CD8-positive, alpha-beta memory T cell (primary cell): ENCODE measurements around the gene COPS4. TPM values are rescaled to one million over a fixed set of nuclear protein-coding genes. Genes with fewer than 3 reads are reported as not detected.
A peak's percentile ranks its signal among the peaks of the same experiment; 100 is the strongest.

ENCODE experiments used
- CTCF ChIA-PET: fragments of 350-600 bp; sonication (Branson Sonifier 250); formaldehyde crosslinking; loops from one replicate; lab custom pipeline; 2021; ENCODE audit warnings: antibody characterized with exemption; lab: Charles Lee
- POLR2A ChIA-PET: fragments of 350-600 bp; sonication (Branson Sonifier 250); formaldehyde crosslinking; loops from one replicate; lab custom pipeline; 2021; ENCODE audit warnings: antibody characterized with exemption; lab: Charles Lee
- DNase-seq, 5 donors: peaks; one replicate each; pipeline versions ENCODE4 v3.0.0 to v3.0.0-alpha.2; 2020 to 2022; ENCODE audit warnings: mixed read lengths in 1 of 5
- H3K27ac ChIP-seq: one replicate; pipeline ENCODE4 v1.7.0; 2013; ENCODE audit warnings: low read depth, mild to moderate bottlenecking, low read length, moderate library complexity
- H3K27me3 ChIP-seq: 2 replicates; pipeline ENCODE4 v1.7.0; 2013; ENCODE audit warnings: low read length, mild to moderate bottlenecking; ENCODE audit not compliant: insufficient read depth, poor library complexity, severe bottlenecking
- H3K36me3 ChIP-seq: 2 replicates; pipeline ENCODE4 v1.7.0; 2013; ENCODE audit warnings: mild to moderate bottlenecking, low read length, moderate library complexity; ENCODE audit not compliant: insufficient read depth
- H3K4me1 ChIP-seq: 2 replicates; pipeline ENCODE4 v1.7.0; 2013; ENCODE audit warnings: mild to moderate bottlenecking, low read length, moderate library complexity; ENCODE audit not compliant: insufficient read depth
- H3K4me3 ChIP-seq: 2 replicates; pipeline ENCODE4 v1.7.0; 2013; ENCODE audit warnings: mild to moderate bottlenecking, low read length
- H3K9me3 ChIP-seq: 2 replicates; pipeline ENCODE4 v1.7.0; 2013; ENCODE audit warnings: mild to moderate bottlenecking, low read length
- H3K27ac Mint-ChIP-seq, 8 donors: one replicate each; pipeline ENCODE4 v1.8.0; 2020 to 2021; ENCODE audit warnings: mixed read lengths in 8 of 8, mild to moderate bottlenecking in 6 of 8, inconsistent platforms in 3 of 8, moderate library complexity in 3 of 8
- H3K27me3 Mint-ChIP-seq, 2 donors: one replicate each; pipeline ENCODE4 v1.8.0; 2020 to 2021; ENCODE audit warnings: mixed read lengths in 2 of 2, mild to moderate bottlenecking in 1 of 2, moderate library complexity in 1 of 2
- H3K36me3 Mint-ChIP-seq, 3 donors: one replicate each; pipeline ENCODE4 v1.8.0; 2020 to 2021; ENCODE audit warnings: mixed read lengths in 3 of 3, inconsistent platforms in 1 of 3, mild to moderate bottlenecking in 1 of 3
- H3K4me1 Mint-ChIP-seq, 3 donors: one replicate each; pipeline ENCODE4 v1.8.0; 2020 to 2021; ENCODE audit warnings: mixed read lengths in 3 of 3, inconsistent platforms in 1 of 3, mild to moderate bottlenecking in 1 of 3
- H3K4me3 Mint-ChIP-seq, 7 donors: one replicate each; pipeline ENCODE4 v1.8.0; 2020 to 2021; ENCODE audit warnings: mixed read lengths in 7 of 7, mild to moderate bottlenecking in 6 of 7, moderate library complexity in 4 of 7, inconsistent platforms in 2 of 7
- H3K9me3 Mint-ChIP-seq, 5 donors: one replicate each; pipeline ENCODE4 v1.8.0; 2020 to 2022; ENCODE audit warnings: mixed read lengths in 5 of 5, mild to moderate bottlenecking in 3 of 5, moderate library complexity in 2 of 5, inconsistent platforms in 1 of 5
- polyA plus RNA-seq: library from polyadenylated mRNA; unstranded; fragments of 300-500 nt; fragmentation: Illumina TruSeq; gene quantifications from one replicate; pipeline ENCODE4 v1.2.3, GENCODE V29; 2021
- total RNA-seq, 2 experiments: library from RNA; stranded (reverse); gene quantifications; one replicate each; pipeline ENCODE4 v1.2.3, GENCODE V29; 2021

The COPS4 gene
- total and polyA plus RNA-seq, 3 experiments from 2014 or later, result 38.4 to 64.0 (median 38.5) TPM

- Mint-ChIP-seq H3K27me3 (no peaks in the 10 kb centered on the region), H3K36me3 (peaks cover 13 to 79% (median 37%) of the 10 kb centered on the region in 3 donors), H3K4me3 (no peak overlapping the region), H3K4me1 (peaks cover 29 to 39% (median 31%) of the 10 kb centered on the region in 3 donors), H3K27ac (peak overlapping the region in 3 of 8 donors; percentile 4 to 52 (median 20)), H3K9me3 (no peaks in the 10 kb centered on the region)
- Histone ChIP-seq H3K4me1 (peaks cover 6% of the 10 kb centered on the region), H3K4me3 (no peak overlapping the region), H3K9me3 (no peaks in the 10 kb centered on the region), H3K27me3 (no peaks in the 10 kb centered on the region), H3K36me3 (peaks cover 40% of the 10 kb centered on the region), H3K27ac (no peak overlapping the region)
- ChIA-PET POLR2A (interaction anchor here (1.4 kb wide), 1 partner anchor 15 kb away, joined by 5 read pairs; no protein-coding TSS in a partner anchor), CTCF (no interaction called here)
- DNase-seq, result no peak
These were observed 54.6 kb downstream of the COPS4 start for GRCh38 chr4:83089410-83090157.

- Histone ChIP-seq H3K4me1 (peaks cover 15% of the 10 kb centered on the region), H3K4me3 (no peak overlapping the region), H3K27ac (no peak overlapping the region), H3K27me3 (no peaks in the 10 kb centered on the region), H3K36me3 (peaks cover 71% of the 10 kb centered on the region), H3K9me3 (no peaks in the 10 kb centered on the region)
- Mint-ChIP-seq H3K4me3 (no peak overlapping the region), H3K9me3 (no peaks in the 10 kb centered on the region), H3K36me3 (peaks cover 27 to 89% (median 40%) of the 10 kb centered on the region in 3 donors), H3K27me3 (no peaks in the 10 kb centered on the region), H3K27ac (peak overlapping the region; percentile 25 to 94 (median 60)), H3K4me1 (peaks cover 46 to 54% (median 53%) of the 10 kb centered on the region in 3 donors)
- ChIA-PET CTCF (interaction anchor here (1.1 to 1.7 kb wide), 3 partner anchors 10 to 20 kb away, joined by 3 to 7 read pairs (median 3); no protein-coding TSS in a partner anchor), POLR2A (interaction anchor here (0.6 to 1.2 kb wide), 3 partner anchors 14 to 167 kb away, joined by 3 to 5 read pairs (median 4); no protein-coding TSS in a partner anchor)
- no peak for DNase-seq
These were observed 58.2 kb downstream of the COPS4 start for GRCh38 chr4:83093060-83093640.

GRCh38 chr4:83096397-83096796 is 61.4 kb downstream of the COPS4 start:
- no peak overlapping the region for H3K27ac ChIP-seq
- no peaks in the 10 kb centered on the region for H3K27me3 Mint-ChIP-seq
- H3K4me3 Mint-ChIP-seq, result peak overlapping the region in 2 of 7 donors; percentile 28 to 48
- ChIA-PET POLR2A (interaction anchor here (1.2 kb wide), 1 partner anchor 14 kb away, joined by 3 read pairs; no protein-coding TSS in a partner anchor), CTCF (interaction anchor here (1.1 to 1.9 kb wide), 5 partner anchors 12 to 155 kb away, joined by 3 to 10 read pairs (median 4); no protein-coding TSS in a partner anchor)
- H3K4me1 ChIP-seq, result peaks cover 21% of the 10 kb centered on the region
- H3K4me3 ChIP-seq, result no peak overlapping the region
- no peaks in the 10 kb centered on the region for H3K9me3 ChIP-seq
- peaks cover 38 to 88% (median 38%) of the 10 kb centered on the region in 3 donors for H3K36me3 Mint-ChIP-seq
- H3K4me1 Mint-ChIP-seq, result peaks cover 59 to 70% (median 61%) of the 10 kb centered on the region in 3 donors
- no peaks in the 10 kb centered on the region for H3K27me3 ChIP-seq
- H3K27ac Mint-ChIP-seq, result peak overlapping the region in 3 of 8 donors; percentile 34 to 69 (median 36)
- DNase-seq, result no peak
- no peaks in the 10 kb centered on the region for H3K9me3 Mint-ChIP-seq
- peaks cover 81% of the 10 kb centered on the region for H3K36me3 ChIP-seq

- H3K27me3 Mint-ChIP-seq, result peaks cover 0 to 6% of the 10 kb centered on the region in 2 donors
- H3K4me1 ChIP-seq, result peaks cover 40% of the 10 kb centered on the region
These were observed 70.0 kb downstream of the COPS4 start for GRCh38 chr4:83104991-83105390.

GRCh38 chr4:83107631-83108030 is 72.6 kb downstream of the COPS4 start:
- Histone ChIP-seq H3K27me3 (no peaks in the 10 kb centered on the region), H3K27ac (no peak overlapping the region), H3K4me1 (peaks cover 46% of the 10 kb centered on the region), H3K4me3 (peak overlapping the region; percentile 32), H3K9me3 (no peaks in the 10 kb centered on the region), H3K36me3 (peaks cover 24% of the 10 kb centered on the region)
- ChIA-PET POLR2A (interaction anchor here (0.6 to 1.2 kb wide), 3 partner anchors 111 to 1382 kb away, joined by 4 to 5 read pairs (median 4); no protein-coding TSS in a partner anchor), CTCF (interaction anchor here (0.8 to 1.6 kb wide), 3 partner anchors 33 to 110 kb away, joined by 3 to 4 read pairs (median 3); no protein-coding TSS in a partner anchor)
- Mint-ChIP-seq H3K36me3 (peaks cover 6 to 57% (median 17%) of the 10 kb centered on the region in 3 donors), H3K27me3 (peaks cover 0 to 6% of the 10 kb centered on the region in 2 donors), H3K27ac (peak overlapping the region in 5 of 8 donors; percentile 9 to 92 (median 79)), H3K4me1 (peaks cover 47 to 76% (median 71%) of the 10 kb centered on the region in 3 donors), H3K4me3 (peak overlapping the region; percentile 47 to 97 (median 66)), H3K9me3 (no peaks in the 10 kb centered on the region)
- DNase-seq, result peak in 3 of 5 donors; percentile 7 to 34 (median 19)

More at GRCh38 chr4:83104991-83105390, 70.0 kb downstream of the COPS4 start:
- H3K36me3 ChIP-seq, result peaks cover 39% of the 10 kb centered on the region
- ChIA-PET CTCF (interaction anchor here (1.0 kb wide), 1 partner anchor 155 kb away, joined by 5 read pairs; no protein-coding TSS in a partner anchor), POLR2A (interaction anchor here (1.0 kb wide), 1 partner anchor 21 kb away, joined by 3 read pairs; no protein-coding TSS in a partner anchor)
- no peaks in the 10 kb centered on the region for H3K27me3 ChIP-seq
- Mint-ChIP-seq H3K27ac (peak overlapping the region; percentile 4 to 96 (median 57)), H3K4me1 (peaks cover 55 to 78% (median 72%) of the 10 kb centered on the region in 3 donors), H3K9me3 (no peaks in the 10 kb centered on the region), H3K36me3 (peaks cover 14 to 68% (median 31%) of the 10 kb centered on the region in 3 donors), H3K4me3 (peak overlapping the region in 3 of 7 donors; percentile 19 to 59 (median 52))
- H3K9me3 ChIP-seq, result no peaks in the 10 kb centered on the region
- H3K4me3 ChIP-seq, result no peak overlapping the region
- no peak overlapping the region for H3K27ac ChIP-seq
- DNase-seq, result no peak

GRCh38 chr4:83108101-83108861 is 73.3 kb downstream of the COPS4 start:
- Mint-ChIP-seq H3K27ac (peak overlapping the region; percentile 92 to 99 (median 96)), H3K4me3 (peak overlapping the region; percentile 95 to 98 (median 96)), H3K9me3 (no peaks in the 10 kb centered on the region), H3K4me1 (peaks cover 47 to 78% (median 74%) of the 10 kb centered on the region in 3 donors), H3K36me3 (peaks cover 5 to 55% (median 16%) of the 10 kb centered on the region in 3 donors), H3K27me3 (peaks cover 0 to 6% of the 10 kb centered on the region in 2 donors)
- H3K36me3 ChIP-seq, result peaks cover 23% of the 10 kb centered on the region
- no peaks in the 10 kb centered on the region for H3K27me3 ChIP-seq
- ChIA-PET POLR2A (interaction anchor here (0.6 to 1.2 kb wide), 4 partner anchors 110 to 375 kb away, joined by 3 to 4 read pairs (median 4); partner anchors contain the start of gene COQ2), CTCF (interaction anchor here (0.5 to 6.8 kb wide), 9 partner anchors 12 to 144 kb away, joined by 3 to 57 read pairs (median 6); no protein-coding TSS in a partner anchor)
- peaks cover 46% of the 10 kb centered on the region for H3K4me1 ChIP-seq
- no peaks in the 10 kb centered on the region for H3K9me3 ChIP-seq
- peak in 2 of 5 donors; percentile 30 to 61 for DNase-seq
- no peak overlapping the region for H3K27ac ChIP-seq
- peak overlapping the region; percentile 79 for H3K4me3 ChIP-seq
